ENCODE data around the gene PALLD.
"Not testable (repeated sequence)": the region's sequence is repeated elsewhere in the genome, so short reads cannot be mapped to it uniquely, and the experiment has no call there.

PALLD gene

GRCh38 chr4:168679819-168680218 lies 183.0 kb downstream of the PALLD start:
- no peak for DNase-seq

GRCh38 chr4:168682898-168683500 lies 186.1 kb downstream of the PALLD start:
- no peak for DNase-seq

GRCh38 chr4:168683595-168683994 lies 186.7 kb downstream of the PALLD start:
- no peak for DNase-seq

- no peak for DNase-seq
Measured at GRCh38 chr4:168685136-168685809, 188.4 kb downstream of the PALLD start.

DNA sequence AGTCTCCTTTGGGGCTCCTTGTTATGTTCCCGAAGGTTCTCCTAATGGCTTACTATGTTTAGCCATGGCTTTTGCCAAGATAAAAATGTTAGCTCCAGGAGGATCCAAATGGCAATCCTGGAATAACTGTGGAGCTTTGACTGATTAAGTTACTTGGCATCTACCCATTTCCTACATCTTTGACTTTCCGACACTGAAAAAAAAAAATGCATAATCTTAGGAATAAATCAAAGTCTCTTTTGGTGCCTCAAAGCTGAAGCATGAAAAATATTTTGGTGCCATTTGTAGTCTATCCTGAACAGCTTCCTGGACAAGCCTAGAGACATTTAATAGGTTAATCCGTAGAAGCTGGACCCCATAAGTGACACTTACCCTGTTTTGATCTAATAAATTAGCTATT lies 191.7 kb downstream of the PALLD start:
- DNase-seq: no peak

GRCh38 chr4:168689791-168690190 lies 192.9 kb downstream of the PALLD start:
- DNase-seq: no peak

- DNase-seq: no peak
Measured at GRCh38 chr4:168690199-168690598, 193.3 kb downstream of the PALLD start.

GRCh38 chr4:168691631-168692369 lies 194.9 kb downstream of the PALLD start:
- DNase-seq: no peak

DNA sequence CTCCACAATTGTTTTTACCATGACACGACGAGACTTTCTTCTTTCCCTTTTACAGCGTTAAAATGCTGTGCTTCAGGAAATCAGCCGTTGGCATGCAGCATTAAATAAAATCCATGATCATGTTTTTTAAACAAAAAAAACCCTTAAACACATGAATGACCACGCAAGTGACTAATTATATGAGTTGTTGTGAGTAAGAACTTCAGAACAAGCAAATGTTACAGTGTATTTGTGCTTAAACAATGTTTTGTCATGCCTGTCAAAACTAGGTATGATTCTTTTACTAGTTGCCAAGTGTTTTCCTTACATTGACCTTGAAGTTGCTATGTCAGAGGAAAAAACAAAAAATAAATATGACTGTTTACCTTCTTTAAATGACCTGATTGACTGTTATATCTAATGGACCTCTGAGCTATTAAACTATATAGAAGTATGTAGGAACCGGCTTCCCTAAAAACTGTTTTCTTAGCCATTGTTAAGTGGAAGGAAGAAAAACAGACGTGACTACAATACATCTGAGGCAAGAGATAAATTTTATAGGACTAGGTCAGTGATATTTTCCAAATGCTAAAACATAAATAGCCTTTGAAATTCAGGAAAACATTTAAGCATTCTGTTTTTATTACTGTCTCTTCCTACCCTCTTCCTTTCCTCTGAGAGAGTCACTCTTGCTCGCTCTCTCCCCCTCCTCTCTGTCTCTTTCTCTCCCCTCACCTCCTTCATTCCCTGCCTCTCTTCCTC lies 197.1 kb downstream of the PALLD start:
- DNase-seq: no peak

DNA sequence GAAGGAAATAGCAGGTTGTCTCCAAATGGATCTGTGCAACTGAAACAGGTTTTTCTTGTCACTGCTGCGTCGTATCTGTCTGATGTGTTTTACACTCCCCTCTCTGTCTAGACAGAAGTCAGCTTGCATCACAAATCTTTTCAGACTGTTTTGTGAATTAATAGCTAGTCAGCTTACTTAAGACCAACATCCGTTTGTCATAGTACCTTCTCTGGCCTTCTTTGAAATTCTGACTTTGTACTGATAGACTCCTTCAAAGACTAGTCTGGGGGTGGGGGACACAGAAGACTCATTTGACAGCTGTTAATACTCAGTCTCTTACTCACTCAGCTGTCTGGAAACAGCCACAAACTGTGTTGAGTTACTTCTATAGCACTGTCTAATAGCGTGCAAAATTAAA lies 197.8 kb downstream of the PALLD start:
- DNase-seq: no peak

- no peak for DNase-seq
Measured at GRCh38 chr4:168695288-168695687, 198.4 kb downstream of the PALLD start.

DNA sequence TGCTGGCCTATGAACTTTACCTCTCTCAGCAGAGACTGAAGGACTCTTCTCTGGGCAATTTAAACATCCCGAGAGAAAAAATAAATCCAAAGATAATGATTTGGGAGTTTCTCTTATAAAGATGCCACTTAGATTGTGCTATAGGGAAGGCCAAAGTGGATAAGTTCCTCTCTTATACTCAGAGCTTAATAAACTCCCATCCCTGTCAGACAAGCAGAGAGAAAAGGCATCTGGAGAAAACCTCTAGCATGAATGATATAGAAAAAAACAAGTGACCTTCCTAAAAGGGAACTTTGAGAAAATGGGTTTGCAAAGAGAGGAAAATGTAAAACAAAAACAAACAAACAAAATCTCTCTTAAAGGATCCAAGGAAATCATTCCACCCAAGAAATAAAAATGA lies 199.4 kb downstream of the PALLD start:
- DNase-seq: no peak

GRCh38 chr4:168696826-168697225 lies 200.0 kb downstream of the PALLD start:
- DNase-seq: no peak

DNA sequence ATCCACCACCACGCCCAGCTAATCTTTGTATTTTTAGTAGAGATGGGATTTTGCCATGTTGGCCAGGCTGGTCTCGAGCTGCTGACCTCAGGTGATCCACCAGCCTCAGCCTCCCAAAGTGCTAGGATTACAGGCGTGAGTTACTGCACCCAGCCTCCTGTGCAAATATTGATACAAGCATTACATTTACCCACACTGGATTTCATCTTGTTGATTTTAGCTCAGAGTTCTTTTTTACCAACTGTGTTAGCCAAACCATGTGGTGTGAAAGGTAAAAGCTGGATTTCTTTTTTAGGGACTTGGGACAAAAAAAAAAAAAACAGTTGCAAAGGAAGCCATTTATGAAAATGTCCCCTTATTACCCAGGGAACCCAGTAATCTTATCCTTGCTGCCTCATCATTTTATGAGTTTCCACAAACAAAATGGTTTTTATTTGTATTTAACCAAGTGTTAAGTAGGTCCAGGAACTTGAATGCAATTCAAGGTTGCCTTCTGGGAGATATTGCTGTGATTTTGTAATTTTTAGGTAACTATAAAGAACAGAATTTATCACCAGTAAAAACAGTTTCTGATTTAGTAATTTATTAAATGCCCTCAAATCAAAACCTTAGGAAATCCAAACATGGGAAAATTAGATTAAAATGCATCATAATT lies 202.5 kb downstream of the PALLD start:
- no peak for DNase-seq

DNA sequence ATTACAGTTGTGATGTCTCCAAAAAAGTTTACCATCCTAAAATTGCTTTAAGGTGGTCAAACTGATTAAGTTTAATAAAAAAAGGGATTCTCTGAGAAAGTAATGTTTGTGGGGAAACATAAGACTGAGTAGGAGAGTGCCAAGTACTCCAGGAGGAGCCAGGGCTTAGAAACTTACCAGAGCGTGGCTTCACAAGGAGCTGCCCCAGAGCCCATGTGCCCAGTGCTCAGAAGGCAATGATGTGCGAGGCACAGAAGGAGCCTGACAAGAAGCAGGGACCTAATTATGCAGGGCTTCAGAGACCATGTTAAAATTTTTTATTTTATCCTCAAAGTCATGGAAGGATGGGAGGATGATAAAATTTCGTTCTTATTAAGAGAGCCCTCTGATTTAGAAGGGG lies 204.2 kb downstream of the PALLD start:
- no peak for DNase-seq

DNA sequence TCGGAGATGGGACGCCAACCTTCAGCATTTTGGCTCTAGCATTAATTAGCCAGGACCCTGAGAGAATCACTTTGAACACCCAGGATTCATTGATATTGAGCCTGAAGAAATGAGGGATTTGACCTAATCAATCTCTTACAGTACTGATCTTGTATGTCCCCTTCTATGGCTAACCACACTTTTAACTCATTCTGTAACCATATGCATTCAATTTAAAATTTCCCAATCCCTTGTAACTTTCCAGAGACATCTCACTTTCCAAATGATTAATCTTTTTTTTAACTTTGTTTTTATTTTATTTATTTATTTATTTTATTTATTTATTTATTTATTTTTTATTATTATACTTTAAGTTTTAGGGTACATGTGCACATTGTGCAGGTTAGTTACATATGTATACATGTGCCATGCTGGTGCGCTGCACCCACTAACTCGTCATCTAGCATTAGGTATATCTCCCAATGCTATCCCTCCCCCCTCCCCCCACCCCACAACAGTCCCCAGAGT lies 205.8 kb downstream of the PALLD start:
- not testable (repeated sequence) for DNase-seq

- no peak for DNase-seq
Measured at GRCh38 chr4:168705121-168705520, 208.3 kb downstream of the PALLD start.

DNA sequence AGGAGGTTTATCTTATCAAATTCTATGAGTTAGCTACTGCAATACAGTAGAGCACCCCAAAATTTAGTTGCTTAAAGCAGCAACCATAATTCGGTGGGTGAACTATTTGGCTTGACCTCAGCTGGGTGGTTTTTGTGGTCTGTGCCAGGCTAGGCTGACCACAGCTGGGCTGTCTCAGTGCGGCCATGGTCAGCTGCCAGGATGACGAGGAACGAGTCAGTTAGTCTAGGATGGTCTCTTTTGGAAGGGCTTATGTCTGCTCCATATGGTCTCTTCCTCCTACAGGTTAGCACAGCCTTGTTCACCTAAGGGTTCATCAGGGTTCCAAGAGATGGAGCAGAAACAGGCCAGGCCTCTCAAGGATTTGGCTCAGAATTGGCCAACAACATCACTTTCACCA lies 210.4 kb downstream of the PALLD start:
- no peak for DNase-seq

- DNase-seq: no peak
Measured at GRCh38 chr4:168708108-168708507, 211.3 kb downstream of the PALLD start.

GRCh38 chr4:168710353-168710946 lies 213.6 kb downstream of the PALLD start:
- DNase-seq: peak; percentile 37

DNA sequence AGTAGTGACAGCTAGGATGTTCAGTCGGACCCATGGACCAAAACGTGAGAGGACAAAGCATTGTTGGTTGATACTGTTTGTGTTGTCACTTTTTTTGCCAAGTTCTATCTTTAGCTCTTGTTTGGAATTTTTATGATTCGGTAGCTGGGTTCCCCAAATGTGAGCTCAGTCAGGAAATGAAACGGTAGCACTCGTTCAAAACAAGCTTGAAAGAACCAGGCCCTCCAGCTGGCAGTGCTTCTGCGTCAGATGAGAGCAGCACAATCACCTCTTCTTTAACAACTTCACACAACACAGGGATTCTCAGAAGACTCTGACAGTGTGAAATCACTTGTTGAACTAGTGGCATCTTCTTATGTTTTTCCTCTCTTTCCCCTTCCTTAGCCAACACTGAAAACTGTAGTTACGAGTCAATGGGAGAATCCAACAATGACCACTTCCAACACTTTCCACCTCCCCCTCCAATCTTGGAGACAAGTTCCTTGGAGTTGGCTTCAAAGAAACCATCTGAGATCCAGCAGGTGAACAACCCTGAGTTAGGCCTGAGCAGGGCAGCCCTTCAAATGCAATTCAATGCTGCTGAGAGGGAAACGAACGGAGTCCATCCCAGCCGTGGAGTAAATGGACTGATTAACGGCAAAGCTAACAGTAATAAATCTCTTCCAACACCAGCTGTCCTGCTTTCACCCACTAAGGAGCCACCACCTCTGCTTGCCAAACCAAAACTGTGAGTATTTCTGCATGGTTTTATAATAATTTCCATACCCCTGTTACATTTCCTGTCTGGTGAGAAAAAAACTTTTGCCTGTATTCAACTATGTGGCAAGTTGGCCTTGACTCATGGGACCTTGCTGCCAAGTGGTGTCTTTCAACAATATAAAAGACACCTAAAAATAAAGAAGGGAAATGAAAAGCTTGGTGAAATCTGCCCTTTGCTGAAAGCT lies 214.6 kb downstream of the PALLD start:
- DNase-seq: no peak
